AG08395 (cell line): ENCODE results near the gene PCDHGA11.
"Not testable (repeated sequence)": the region's sequence is repeated elsewhere in the genome, so short reads cannot be mapped to it uniquely, and the experiment has no call there.

Source experiments
- DNase-seq: peaks from one replicate; pipeline ENCODE4 v3.0.0; 2012; ENCODE audit warnings: mixed read lengths, low spot score

PCDHGA11 gene

DNA sequence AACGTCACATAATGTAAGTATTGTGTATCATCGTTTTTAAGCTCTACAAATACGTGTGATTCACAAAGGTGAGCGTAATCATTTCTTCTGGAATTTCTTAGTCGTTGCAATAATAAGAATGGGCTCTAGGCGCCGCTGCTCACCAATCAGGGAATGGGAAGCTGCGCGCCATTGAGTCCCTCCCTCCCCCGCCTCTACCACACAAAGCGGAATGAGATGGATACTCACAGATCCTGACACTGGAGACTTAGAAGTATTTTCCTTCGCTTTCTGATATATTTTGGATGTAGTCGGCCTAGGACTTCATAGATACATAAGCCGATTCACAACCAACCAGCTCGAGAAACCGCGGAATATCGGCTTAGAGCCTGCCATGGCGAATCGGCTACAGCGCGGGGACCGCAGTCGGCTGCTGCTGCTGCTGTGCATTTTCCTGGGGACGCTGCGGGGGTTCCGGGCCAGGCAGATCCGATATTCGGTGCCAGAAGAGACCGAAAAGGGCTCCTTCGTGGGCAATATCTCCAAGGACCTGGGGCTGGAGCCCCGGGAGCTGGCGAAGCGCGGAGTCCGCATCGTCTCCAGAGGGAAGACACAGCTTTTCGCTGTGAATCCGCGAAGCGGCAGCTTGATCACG is at the start of gene PCDHGA11:
PCDHGA11 (plus strand) TSS at position 197 of the 634 bp plus-strand sequence; CDS start at position 374, 177 bp downstream.
- DNase-seq: peak; percentile 61

DNA sequence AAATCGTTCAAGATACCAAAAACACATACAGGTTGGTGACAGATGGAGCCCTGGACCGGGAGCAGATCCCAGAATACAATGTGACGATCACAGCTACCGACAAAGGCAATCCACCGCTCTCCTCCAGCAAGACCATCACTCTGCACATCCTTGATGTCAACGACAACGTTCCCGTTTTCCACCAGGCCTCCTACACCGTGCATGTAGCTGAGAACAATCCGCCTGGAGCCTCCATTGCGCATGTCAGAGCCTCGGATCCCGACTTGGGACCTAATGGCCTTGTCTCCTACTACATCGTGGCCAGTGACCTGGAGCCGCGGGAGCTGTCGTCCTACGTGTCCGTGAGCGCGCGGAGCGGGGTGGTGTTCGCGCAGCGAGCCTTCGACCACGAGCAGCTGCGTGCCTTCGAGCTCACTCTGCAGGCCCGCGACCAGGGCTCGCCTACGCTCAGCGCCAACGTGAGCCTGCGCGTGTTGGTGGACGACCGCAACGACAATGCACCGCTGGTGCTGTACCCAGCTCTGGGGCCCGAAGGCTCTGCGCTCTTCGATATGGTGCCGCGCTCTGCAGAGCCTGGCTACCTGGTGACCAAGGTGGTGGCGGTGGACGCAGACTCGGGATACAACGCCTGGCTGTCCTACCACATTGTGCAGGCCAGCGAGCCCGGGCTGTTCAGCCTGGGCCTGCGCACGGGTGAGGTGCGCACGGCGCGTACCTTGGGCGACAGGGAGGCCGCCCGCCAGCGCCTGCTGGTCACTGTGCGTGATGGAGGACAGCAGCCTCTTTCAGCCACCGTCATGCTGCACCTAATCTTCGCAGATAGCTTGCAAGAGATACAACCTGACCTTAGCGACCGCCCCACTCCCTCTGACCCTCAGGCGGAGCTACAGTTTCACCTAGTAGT is 49.0 kb upstream of the PCDHGA11 start:
- DNase-seq: no peak

DNA sequence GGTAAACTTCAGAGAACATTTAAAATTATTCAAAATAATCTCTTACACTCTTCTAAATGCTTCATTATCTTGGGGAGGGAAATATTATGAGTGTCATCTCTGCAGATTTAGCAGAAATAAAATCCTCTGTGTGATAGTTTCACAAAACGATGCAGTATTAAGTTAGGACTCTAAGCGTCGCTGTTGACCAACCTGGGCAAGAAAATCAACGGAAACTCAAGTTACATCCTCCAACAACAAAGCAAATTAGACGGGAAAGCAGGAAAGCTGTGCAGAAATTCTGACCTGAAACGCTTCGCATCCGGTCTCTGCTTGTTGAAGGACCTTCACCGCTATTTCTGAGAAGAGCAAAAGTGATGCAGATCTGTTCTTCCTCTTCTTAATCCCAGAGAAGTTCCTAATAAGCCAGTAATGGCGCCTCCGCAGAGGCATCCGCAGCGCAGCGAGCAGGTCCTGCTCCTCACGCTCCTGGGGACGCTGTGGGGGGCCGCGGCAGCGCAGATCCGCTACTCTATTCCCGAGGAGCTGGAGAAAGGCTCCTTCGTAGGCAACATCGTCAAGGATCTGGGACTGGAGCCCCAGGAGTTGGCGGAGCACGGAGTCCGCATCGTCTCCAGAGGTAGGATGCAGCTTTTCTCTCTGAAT is 47.1 kb upstream of the PCDHGA11 start, which contains the start of gene PCDHGA6:
PCDHGA6 (plus strand) TSS at position 219 of the 645 bp plus-strand sequence; CDS start at position 412, 193 bp downstream.
- no peak for DNase-seq

DNA sequence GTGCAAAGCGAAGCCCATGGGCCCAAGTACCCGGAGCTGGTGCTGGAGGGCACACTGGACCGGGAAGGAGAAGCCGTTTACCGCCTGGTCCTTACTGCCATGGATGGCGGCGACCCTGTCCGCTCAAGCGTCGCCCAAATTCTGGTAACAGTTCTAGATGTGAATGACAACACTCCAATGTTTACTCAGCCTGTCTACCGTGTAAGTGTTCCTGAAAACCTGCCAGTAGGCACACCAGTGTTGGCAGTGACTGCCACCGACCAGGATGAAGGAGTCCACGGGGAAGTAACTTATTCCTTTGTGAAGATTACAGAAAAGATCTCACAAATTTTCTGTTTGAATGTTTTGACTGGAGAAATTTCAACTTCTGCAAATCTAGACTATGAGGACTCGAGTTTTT is 46.2 kb upstream of the PCDHGA11 start:
- DNase-seq: no peak

- not testable (repeated sequence) for DNase-seq
These were observed 45.3 kb upstream of the PCDHGA11 start for GRCh38 chr5:141375444-141376155.

- peak; percentile 42 for DNase-seq
These were observed 38.2 kb upstream of the PCDHGA11 start, which contains the start of gene PCDHGA7 for GRCh38 chr5:141382469-141383294. Gene PCDHGA7 (plus strand): TSS chr5:141382742. CDS start chr5:141382900, 158 bp downstream.

DNA sequence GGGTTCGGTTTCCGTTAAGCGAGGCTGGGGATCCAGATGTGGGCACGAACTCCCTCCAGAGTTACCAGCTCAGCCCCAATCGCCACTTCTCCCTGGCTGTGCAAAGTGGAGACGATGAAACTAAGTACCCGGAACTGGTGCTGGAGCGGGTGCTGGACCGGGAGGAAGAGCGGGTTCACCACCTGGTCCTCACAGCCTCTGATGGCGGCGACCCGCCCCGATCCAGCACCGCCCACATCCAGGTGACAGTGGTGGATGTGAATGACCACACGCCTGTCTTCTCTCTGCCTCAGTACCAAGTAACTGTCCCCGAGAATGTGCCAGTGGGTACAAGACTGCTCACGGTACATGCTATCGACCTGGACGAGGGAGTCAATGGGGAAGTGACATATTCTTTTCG is 37.5 kb upstream of the PCDHGA11 start:
- DNase-seq: no peak

GRCh38 chr5:141384471-141385267 is 36.2 kb upstream of the PCDHGA11 start:
- no peak for DNase-seq

- DNase-seq: peak; percentile 29
These were observed 33.1 kb upstream of the PCDHGA11 start, which contains the start of gene PCDHGB4 for GRCh38 chr5:141387557-141388311. Gene PCDHGB4 (plus strand): TSS chr5:141387698. CDS start chr5:141387885, 187 bp downstream.

DNA sequence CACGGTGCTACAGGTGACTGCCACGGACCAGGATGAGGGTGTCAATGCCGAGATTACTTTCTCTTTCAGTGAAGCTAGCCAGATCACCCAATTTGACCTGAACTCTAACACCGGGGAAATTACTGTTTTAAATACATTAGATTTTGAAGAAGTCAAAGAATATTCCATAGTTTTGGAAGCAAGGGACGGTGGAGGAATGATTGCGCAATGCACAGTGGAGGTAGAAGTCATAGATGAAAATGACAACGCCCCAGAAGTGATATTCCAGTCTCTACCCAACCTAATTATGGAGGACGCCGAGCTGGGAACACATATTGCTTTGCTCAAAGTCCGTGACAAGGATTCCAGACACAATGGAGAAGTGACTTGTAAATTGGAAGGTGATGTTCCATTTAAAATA is 32.2 kb upstream of the PCDHGA11 start:
- no peak for DNase-seq

GRCh38 chr5:141389153-141390042 is 31.5 kb upstream of the PCDHGA11 start:
- no peak for DNase-seq

DNA sequence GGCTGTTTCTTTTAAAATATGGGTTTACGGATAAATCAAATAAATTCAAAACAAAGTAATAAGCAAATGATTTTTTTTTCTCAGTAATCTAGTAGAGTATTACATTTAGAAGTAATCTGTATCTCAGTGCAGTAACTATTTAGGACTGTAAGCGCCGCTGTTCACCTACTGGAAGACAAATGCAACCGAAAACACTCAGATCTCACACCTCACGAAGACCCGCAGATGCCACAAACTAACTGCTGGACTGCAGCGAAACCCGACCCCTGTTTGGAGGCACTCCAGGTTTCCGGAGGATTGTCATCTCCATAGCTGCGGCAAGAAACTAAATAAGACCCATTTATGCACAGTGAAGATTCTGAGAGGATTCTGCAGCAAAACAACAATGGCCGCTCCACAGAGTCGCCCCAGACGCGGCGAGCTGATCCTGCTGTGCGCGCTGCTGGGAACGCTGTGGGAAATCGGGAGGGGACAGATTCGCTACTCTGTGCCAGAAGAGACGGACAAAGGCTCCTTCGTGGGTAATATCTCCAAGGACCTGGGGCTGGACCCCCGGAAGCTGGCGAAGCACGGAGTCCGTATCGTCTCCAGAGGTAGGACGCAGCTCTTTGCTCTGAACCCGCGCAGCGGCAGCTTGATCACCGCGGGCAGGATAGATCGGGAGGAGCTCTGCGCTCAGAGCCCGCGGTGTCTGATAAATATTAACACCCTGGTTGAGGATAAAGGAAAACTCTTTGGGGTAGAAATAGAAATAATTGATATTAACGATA is 28.2 kb upstream of the PCDHGA11 start, which contains the start of gene PCDHGA8:
PCDHGA8 (plus strand) TSS at position 205 of the 770 bp plus-strand sequence; CDS start at position 386, 181 bp downstream.
- no peak for DNase-seq

- DNase-seq: no peak
These were observed 27.6 kb upstream of the PCDHGA11 start for GRCh38 chr5:141393267-141393666.

- not testable (repeated sequence) for DNase-seq
These were observed 26.3 kb upstream of the PCDHGA11 start for GRCh38 chr5:141394401-141395187.

- DNase-seq: peak; percentile 62
These were observed 22.9 kb upstream of the PCDHGA11 start, which contains the start of gene PCDHGB5 for GRCh38 chr5:141397756-141398551. Gene PCDHGB5 (plus strand): TSS chr5:141397947. CDS start chr5:141398128, 181 bp downstream.
